Retina (tissue), 1 donor: Measurements from ENCODE around the gene SMCP.

ENCODE experiments used
- DNase-seq: peaks from one replicate; pipeline ENCODE4 v3.0.0-alpha.2; 2016

SMCP gene, protein sequence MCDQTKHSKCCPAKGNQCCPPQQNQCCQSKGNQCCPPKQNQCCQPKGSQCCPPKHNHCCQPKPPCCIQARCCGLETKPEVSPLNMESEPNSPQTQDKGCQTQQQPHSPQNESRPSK

DNA sequence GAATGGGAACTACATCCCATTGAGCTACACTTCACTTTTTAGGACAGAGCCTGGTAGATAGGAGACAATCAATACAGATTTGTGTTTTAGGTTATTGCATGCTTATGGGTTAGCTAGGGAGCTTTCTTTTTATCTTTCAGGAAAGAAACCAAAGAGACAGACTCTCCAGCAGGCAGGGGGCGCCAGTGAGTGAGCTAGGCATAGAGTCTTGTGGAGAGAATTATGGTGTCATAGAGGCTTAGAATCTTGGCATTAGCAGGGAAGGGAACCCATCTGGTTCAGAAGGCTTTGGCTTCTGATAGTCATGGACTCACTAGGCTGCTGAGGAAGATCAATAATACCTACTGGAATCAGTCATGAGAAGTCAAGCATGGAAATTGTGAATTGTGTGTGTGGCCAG, at the start of gene SMCP:
SMCP (plus strand) TSS at position 281 of the 400 bp plus-strand sequence. CDS start 6,101 bp downstream, outside the sequence.
- DNase-seq, result no peak

- DNase-seq, result no peak
Observed at GRCh38 chr1:152836870-152837269, 41.3 kb upstream of the SMCP start.

DNA sequence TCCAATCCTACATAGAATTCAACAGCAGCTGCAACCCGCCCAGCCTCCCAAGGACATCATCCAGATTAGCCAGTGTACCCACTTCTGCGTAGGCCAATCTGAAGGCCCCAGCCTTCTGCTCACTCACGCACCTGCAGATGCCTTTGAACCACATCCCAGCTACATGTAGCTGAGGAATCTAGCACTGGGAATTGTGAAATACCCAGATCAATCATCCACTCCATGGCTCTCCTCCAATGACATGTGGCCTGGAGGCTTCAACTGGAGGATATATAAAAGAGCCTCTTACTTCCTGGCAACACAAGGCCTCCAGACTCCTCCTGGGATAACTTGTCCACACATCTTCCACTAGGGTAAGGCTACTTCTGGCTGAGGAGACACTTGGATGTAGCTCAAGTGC, 35.6 kb upstream of the SMCP start, which contains the start of gene LCE6A:
LCE6A (plus strand) TSS at position 301 of the 400 bp plus-strand sequence. CDS start 665 bp downstream, outside the sequence.
- no peak for DNase-seq

- DNase-seq, result no peak
Observed at GRCh38 chr1:152855661-152856060, 22.5 kb upstream of the SMCP start.

- no peak for DNase-seq
Observed at GRCh38 chr1:152858062-152858461, 20.1 kb upstream of the SMCP start.

- DNase-seq, result no peak
Observed at GRCh38 chr1:152859696-152860095, 18.4 kb upstream of the SMCP start, which contains the start of gene LCE7A. LCE7A (plus strand) TSS chr1:152859996; CDS start chr1:152860698, 702 bp downstream.

DNA sequence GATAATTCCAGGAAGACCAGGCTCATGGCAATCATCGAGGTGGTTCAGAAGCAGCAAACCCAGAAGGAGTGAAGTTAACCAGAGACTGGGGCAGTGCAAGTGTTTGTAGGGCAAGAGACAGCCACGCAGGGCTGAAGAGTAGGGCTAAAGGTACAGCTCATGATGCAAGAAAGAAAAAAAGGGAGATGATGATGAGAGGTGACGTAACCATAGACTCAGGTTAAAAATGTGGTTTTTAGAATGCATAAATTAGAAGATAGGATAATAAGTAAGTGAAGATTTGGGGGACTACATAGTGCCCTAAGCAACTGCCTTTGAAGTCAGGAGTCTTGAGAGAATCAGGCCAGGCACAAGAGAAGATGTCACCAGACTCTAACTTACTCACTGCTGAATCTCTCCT, 18.0 kb upstream of the SMCP start:
- DNase-seq, result no peak

DNA sequence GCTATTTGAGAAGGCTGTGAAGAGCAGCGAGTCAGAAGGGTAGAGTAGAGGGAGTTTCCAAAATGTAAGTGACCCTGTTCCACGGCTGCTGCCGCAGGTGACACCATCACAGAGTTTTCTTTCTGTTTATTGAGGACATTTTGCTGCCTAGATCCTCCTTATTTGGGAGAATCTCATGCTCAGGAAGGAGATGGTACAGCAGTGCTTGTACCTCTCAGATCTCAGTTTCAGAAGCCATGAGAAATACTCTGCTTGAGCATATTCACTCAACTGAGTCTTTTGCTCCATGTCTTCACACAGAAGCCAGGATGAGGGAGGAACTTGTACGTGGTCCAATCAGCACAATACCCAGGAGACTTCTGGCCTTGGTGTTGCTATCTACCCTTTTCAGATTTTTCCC, 16.7 kb upstream of the SMCP start:
- DNase-seq, result no peak

DNA sequence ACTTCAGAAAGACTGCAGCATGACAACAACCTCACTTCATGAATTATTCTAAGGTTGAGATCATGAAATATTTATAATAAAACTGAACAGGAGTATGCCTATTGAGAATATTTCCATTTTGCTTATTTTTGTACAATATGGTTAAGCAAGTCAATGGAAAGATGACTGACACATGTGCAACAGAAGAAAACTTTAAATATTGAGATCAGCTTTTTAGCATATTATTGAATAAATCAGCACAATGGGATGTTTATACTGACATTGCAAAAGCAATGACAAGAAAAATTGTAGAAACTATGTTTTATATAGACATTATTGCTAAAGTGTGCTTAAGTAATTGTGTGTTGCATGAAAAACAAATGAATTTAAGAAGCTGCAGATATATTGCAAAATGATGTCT, 13.7 kb upstream of the SMCP start:
- DNase-seq, result no peak

DNA sequence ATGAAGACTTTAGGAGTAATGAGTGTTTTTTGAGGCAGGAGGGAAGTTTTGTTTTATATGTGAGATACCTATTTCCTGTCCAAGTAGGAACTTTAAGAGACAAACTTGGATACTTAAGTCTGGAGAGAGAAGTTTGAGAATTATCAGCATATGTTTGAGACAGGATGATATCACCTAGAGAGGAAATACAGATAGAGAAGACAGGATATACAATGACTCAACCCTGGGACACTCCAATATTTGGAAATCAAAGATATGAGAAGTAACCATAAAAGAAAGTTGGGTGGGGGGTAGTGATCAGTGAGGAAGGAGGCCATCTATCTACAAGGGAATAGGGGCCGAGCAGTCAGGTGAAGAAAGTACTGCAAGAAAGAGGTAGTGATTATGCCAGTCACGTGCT, 11.8 kb upstream of the SMCP start:
- DNase-seq, result no peak

GRCh38 chr1:152869808-152870419, 8.2 kb upstream of the SMCP start:
- DNase-seq, result peak; percentile 61

DNA sequence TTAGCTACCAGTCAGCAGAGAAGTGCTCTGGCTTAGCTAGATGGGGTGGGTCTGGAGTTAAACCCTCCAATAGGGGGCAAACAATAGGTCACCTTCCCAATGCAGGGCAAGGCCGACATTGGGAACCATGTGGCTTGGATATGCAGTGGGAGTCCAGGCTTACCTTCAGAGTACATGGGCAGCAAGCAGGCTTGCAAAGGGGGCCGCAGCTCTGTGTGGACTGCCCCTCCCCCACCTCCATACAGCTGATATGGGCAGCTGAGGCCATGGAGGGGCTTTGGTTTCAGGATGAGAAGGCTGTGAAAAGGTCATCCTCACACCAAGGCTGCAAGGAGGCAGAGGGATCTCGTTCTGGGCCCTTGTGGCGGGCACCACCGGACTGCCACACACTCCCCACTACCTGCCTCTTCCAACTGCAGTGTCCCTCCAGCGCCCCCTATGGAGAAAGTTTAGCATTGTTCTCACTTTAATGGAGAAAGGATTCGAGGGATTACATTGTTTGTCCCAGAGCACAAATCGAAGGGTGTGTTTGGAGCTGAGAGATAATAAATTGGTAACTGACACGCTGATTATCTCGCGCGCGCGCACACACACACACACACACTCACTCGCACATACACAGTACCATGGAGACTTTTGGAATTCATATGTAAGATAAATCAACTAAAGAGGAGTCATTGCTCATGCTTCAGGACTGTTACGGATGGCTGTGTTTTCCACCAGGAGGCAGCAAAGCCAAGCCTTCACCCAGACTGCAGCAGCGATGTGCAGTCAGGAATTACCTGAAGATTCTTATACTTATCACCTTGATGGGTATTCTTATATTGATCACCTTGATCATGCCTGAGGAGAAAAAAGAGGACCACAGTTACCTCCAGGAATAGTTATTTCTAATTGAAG, 7.0 kb upstream of the SMCP start:
- DNase-seq, result peak; percentile 23

- no peak for DNase-seq
Observed at GRCh38 chr1:152871731-152872126, 6.4 kb upstream of the SMCP start.

DNA sequence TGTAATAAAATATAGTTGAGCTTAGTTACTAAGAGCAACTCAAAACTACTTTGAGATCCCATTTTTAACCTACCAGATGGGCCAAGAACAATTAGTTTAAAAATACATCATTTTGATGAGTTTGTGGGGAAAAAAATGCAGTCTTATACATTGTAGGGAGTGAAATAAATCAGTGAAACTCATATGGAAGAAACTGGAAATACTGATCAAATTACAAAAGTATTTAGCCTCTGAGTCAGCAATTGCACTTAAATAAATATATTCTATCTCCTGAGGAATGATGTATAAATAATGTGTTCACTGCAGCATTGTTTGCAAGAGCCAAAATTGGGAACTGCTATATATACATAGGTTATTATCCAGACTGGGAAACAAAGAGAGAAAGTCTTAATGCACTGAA, 4.6 kb upstream of the SMCP start:
- DNase-seq, result no peak

DNA sequence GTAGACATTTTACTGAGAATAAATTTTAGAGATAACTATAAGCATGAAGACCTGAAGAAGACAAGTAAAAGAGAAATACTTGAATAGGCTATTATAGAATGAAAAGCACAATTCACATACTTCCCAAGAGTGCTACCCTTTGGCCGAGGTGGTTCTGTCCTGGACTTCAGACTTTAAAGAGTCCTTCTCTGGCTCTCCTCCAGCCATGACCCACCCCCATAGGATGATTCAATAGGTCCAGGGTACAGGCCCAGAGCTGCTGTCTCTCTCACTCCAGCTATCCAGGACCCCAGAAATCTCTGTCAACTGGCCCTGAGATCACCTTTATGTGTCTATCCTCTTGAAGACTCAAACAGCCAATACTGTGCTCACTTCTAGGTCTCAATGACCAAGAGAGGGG, 1.3 kb upstream of the SMCP start:
- DNase-seq, result no peak

- DNase-seq, result no peak
Observed at GRCh38 chr1:152879559-152880198, 1.6 kb downstream of the SMCP start.

DNA sequence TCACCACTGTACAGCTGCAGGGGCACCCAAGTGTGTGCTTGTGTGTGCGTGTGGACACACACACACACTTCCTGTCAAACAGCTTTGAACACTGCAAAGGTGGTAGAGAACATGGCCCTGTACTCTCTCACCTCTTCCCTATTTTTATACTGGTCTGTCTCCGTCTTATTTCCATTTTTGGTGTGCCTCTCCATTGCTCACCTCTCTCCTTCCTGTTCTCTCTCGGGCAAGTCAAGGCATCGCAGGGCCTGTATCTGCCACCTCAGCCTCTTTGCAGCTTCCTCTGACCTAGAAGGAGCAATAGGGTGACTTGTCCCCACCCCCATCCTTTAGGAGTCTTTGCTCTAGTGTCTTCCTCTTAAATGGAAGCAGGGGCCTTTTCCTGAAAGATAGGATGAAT, 2.2 kb downstream of the SMCP start:
- no peak for DNase-seq

DNA sequence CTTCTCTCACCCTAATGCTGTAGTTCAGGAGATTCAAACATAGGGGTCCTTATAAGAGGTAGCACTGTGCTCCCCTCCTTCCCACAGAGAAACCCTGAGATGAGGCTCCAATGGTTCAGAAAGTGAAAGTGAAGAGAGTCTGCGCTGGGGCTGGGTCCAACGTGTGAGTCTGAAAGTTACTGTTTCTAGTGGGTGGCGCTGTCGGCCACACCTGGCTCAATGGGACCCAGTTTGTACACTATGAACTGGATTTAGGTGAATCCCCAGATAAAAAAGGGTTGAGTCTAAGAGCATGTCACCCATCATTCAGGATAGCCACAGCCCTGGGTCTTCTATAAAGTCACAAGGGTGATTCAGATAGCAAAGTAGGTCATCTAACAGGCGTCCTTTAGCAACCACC, 2.8 kb downstream of the SMCP start:
- no peak for DNase-seq

- DNase-seq, result no peak
Observed at GRCh38 chr1:152884085-152884484, 6.0 kb downstream of the SMCP start.

DNA sequence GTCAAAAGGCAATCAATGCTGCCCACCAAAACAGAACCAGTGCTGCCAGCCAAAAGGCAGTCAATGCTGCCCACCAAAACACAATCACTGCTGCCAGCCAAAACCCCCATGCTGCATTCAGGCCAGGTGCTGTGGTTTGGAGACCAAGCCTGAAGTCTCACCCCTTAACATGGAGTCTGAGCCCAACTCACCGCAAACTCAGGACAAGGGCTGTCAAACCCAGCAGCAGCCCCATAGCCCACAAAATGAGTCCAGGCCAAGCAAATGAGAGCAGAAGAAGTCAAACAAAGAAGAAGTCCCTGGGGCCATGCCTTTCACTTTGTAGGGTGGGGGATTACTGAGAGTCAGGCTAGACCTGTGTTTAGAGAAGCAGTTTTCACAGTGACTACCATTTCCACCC, 6.4 kb downstream of the SMCP start:
- no peak for DNase-seq

DNA sequence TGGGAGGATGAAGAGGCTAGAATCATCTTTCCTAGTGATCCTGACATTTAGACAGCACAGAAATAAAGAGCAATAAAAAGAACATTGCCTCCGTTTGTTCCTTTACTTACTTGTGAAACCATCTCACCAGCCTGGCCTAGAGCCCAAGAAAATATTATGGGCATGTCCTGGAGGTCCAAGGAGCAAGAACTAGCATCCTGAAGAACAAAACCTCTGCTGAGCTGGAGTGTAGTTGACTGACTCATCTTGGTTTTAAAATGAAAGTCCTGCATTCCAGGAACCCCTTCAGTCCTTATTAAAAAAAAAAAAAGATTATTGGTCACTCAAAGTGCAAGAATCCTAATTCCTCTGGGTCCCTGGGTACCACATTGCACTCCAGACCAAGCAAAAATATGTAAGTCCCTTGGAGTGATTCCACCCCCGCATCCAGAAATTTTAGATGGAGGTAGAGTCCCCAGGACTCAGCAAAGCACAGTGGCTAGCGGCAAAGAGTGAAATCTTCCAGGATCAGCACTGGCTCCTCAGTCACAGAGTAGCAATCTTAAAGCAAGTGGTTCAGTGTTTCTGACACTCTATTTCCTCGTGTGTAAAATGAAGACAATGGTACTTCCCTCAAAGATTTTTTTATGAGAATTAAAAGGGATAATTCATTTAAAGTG, 7.0 kb downstream of the SMCP start:
- DNase-seq, result no peak

- DNase-seq, result no peak
Observed at GRCh38 chr1:152886085-152886484, 8.0 kb downstream of the SMCP start.
